Spleen (tissue), 11 donors: ENCODE data around the gene NOL3. TPM values are rescaled to one million over a fixed set of nuclear protein-coding genes. Genes with fewer than 3 reads are reported as not detected.
A peak's percentile ranks its signal among the peaks of the same experiment; 100 is the strongest.

Source experiments
- DNase-seq: peaks from one replicate; pipeline ENCODE4 v3.0.0-alpha.2; 2020
- H3K27ac ChIP-seq, 8 donors: fragments of 200-600 bp; sonication (generic) in 7 of 8; 1 replicate in 4 of 8; 2 replicates in 4 of 8; pipeline versions ENCODE4 v1.5.0 to v1.8.0; 2016 to 2021; ENCODE audit warnings: inconsistent platforms in 4 of 8, mild to moderate bottlenecking in 4 of 8, moderate library complexity in 1 of 8
- H3K27me3 ChIP-seq, 7 donors: fragments of 200-600 bp; sonication (generic) in 6 of 7; replicated peaks in 1 of 7; 1 replicate in 4 of 7; 2 replicates in 3 of 7; pipeline versions ENCODE4 v1.5.0 to v1.8.0; 2016 to 2021; ENCODE audit warnings: inconsistent platforms in 3 of 7, mild to moderate bottlenecking in 1 of 7
- H3K36me3 ChIP-seq, 6 donors: fragments of 200-600 bp; sonication (generic) in 5 of 6; 1 replicate in 4 of 6; 2 replicates in 2 of 6; pipeline versions ENCODE4 v1.5.0 to v1.8.0; 2016 to 2021; ENCODE audit warnings: inconsistent platforms in 2 of 6
- H3K4me1 ChIP-seq, 6 donors: fragments of 200-600 bp; sonication (generic) in 5 of 6; 1 replicate in 3 of 6; 2 replicates in 3 of 6; pipeline versions ENCODE4 v1.5.0 to v1.8.0; 2016 to 2021; ENCODE audit warnings: inconsistent platforms in 3 of 6
- H3K4me3 ChIP-seq, 8 donors: fragments of 200-600 bp; sonication (generic) in 7 of 8; 1 replicate in 4 of 8; 2 replicates in 4 of 8; pipeline versions ENCODE4 v1.5.0 to v1.8.0; 2016 to 2021; ENCODE audit warnings: inconsistent platforms in 4 of 8, mild to moderate bottlenecking in 4 of 8, moderate library complexity in 2 of 8
- H3K9me3 ChIP-seq, 8 donors: fragments of 200-600 bp; sonication (generic) in 7 of 8; 1 replicate in 4 of 8; 2 replicates in 4 of 8; pipeline versions ENCODE4 v1.5.0 to v1.8.0; 2016 to 2021; ENCODE audit warnings: inconsistent platforms in 4 of 8
- CTCF ChIP-seq, 11 experiments: fragments of 200-600 bp in 7 of 11; fragments of 450-650 bp in 4 of 11; sonication (generic) in 4 of 11; IDR thresholded peaks in 8 of 11; conservative IDR thresholded peaks in 3 of 11; 1 replicate in 7 of 11; 2 replicates in 4 of 11; pipeline versions ENCODE4 v1.4.0 to v1.8.0; 2016 to 2021; ENCODE audit warnings: antibody characterized with exemption in 11 of 11, inconsistent platforms in 4 of 11, mild to moderate bottlenecking in 1 of 11
- POLR2A ChIP-seq, 3 donors: fragments of 450-650 bp; IDR thresholded peaks; one replicate each; pipeline ENCODE4 v1.5.1; 2017; ENCODE audit warnings: antibody characterized with exemption in 3 of 3, mild to moderate bottlenecking in 1 of 3
- POLR2AphosphoS5 ChIP-seq, 3 donors: sonication (generic); formaldehyde crosslinking; IDR thresholded peaks; one replicate each; pipeline ENCODE4 v1.5.1; 2017; ENCODE audit warnings: antibody characterized with exemption in 3 of 3
- WGBS, 5 donors: extraction: QIAGEN DNeasy Blood & Tissue Kit in 3 of 5; methylation state at CpG; one replicate each; pipeline versions ENCODE4 v1.1.5 to v1.1.7; 2013 to 2018; 5-methylcytosine and 5-hydroxymethylcytosine counted together
- intact Hi-C: fragments of 100-400 bp; cut with DNase I; formaldehyde crosslinking; loops from one replicate; pipeline ENCODE4 v1.15.0; 2023; ENCODE audit warnings: low total_unique reads
- microRNA-seq, 3 donors: library from miRNA; unstranded; fragments of <30 nt; microRNA quantifications; one replicate each; pipeline versions ENCODE4 to v1.1.0, GENCODE V29; 2019 to 2020
- polyA plus RNA-seq, 3 donors: library from polyadenylated mRNA; stranded (reverse); fragments of 200-250 nt; gene quantifications; one replicate each; pipeline ENCODE4 v1.2.1, GENCODE V29; 2013
- small RNA-seq, 4 donors: library from RNA; depleted of rRNA; stranded (forward); fragments of <200 nt; gene quantifications; one replicate each; pipeline ENCODE3, GENCODE V24; 2016
- total RNA-seq, 7 donors: library from RNA; depleted of rRNA in 3 of 7; stranded (reverse); fragments of >200 nt in 3 of 7; fragmentation: NEBNext Ultra II Directional in 4 of 7; extraction: Animal tissue kit (Norgen Biotek cat#: 25700) in 4 of 7; gene quantifications; one replicate each; pipeline versions ENCODE4 v1.1.0 to v1.2.1, GENCODE V29; 2016 to 2021
- donor health status: healthy with polysubstance abuse.
- donor health status: DM: no; HTN: no; CAD: no; lungs with moderate emphysema.
- donor health status: DM: no; HTN: no; CAD: no.
- donor health status: Bipolar disorder and iron deficiency.
- donor health status: healthy.
- donor health status: DM: no; HTN: no; CAD: no.
- donor health status: DM: yes; HTN: yes; CAD: no.

Gene NOL3
- total and polyA plus RNA-seq, 10 donors: 8.2 to 14.2 (median 12.7) TPM

DNA sequence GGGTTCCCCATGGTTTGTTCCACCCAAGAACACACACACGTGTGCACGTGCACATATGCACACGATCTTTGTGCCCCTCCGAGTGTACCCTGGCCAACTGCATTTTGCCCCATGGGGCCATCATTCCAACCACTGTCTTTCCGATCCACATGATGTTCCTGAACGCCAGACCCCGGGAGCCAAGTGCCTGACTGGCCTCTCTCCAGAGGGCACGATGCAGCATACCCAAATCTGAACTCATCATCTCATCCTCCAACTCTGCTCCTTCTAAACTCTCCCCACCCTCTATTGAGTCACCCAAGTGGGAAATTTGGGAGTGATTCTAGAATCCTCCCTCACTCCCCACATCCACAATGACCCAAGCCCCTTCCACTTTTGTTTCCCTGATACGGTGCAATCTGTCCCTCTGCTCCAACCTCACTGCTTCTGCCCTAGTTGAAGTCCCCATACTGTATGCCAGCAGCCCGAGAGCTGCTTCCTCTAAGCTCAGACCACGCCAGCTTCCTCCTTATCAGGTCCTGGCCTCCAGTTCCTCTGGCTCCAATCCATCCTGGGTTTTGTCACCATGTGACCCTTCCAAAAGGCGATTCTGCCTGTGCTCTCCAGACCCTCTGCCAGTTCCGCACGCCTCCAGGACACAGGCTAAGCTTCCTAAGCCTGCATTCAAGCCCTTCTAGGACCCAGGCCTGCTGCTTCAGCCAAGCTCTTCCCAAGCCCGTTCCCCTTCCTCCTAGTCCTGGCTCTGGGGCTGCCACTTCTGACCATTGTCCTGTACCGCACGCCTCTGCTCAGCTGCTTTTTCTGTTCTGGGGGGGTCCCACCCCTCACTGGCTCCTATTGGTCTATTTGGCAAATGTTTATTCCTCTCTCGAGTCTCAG is 46.5 kb downstream of the NOL3 start:
- no peak for TF ChIP-seq CTCF (IDR thresholded peaks at IDR 0.05 in 8 of 11, conservative IDR thresholded peaks at IDR 0.05 in 3 of 11)
- peak; percentile 11 to 64 (median 59) for TF ChIP-seq POLR2AphosphoS5 (IDR thresholded peaks at IDR 0.05)
- TF ChIP-seq POLR2A (IDR thresholded peaks at IDR 0.05): no peak
- intact Hi-C loops: no loop called here
- Histone ChIP-seq H3K27me3 (no peaks in the 10 kb centered on the region), H3K27ac (peak overlapping the region in 5 of 8 donors; percentile 44 to 67 (median 57)), H3K4me3 (no peak overlapping the region), H3K4me1 (peaks cover 9 to 42% (median 23%) of the 10 kb centered on the region in 6 donors), H3K36me3 (peaks cover 0 to 5% (median 0%) of the 10 kb centered on the region in 6 donors), H3K9me3 (no peaks in the 10 kb centered on the region)
- WGBS, 5 donors: 43 to 59% (median 51%) methylated on average over 18 of the region's 18 CpGs
- no peak for DNase-seq

DNA sequence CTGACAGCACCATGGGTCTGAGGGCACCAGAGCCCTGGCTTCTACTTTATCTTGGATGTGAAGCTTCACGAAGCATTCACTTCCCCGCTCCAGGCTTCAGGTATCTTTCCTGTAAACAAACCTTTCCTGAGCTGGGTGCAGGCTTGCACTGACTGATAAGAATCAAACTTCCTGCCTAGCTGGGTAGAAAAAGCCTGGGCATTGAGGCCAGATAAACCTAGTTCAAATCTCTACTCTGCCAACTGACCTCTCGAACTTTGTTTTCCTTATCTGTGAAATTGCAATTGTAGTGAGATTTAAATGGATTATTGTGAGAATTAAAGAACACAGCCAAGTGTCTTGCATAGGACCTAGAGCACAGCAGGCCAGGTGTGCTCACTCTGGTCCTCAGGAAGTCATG is 53.7 kb downstream of the NOL3 start:
- intact Hi-C loops: no loop called here
- Histone ChIP-seq H3K4me1 (peaks cover 12 to 49% (median 32%) of the 10 kb centered on the region in 6 donors), H3K36me3 (peaks cover 0 to 22% (median 10%) of the 10 kb centered on the region in 6 donors), H3K27me3 (no peaks in the 10 kb centered on the region), H3K9me3 (no peaks in the 10 kb centered on the region), H3K4me3 (no peak overlapping the region), H3K27ac (peak overlapping the region in 3 of 8 donors; percentile 6 to 62 (median 27))
- no peak for DNase-seq
- WGBS, 5 donors: 37 to 51% (median 42%) methylated on average over 3 of the region's 3 CpGs
- no peak for TF ChIP-seq POLR2A (IDR thresholded peaks at IDR 0.05)
- TF ChIP-seq POLR2AphosphoS5 (IDR thresholded peaks at IDR 0.05): no peak
- TF ChIP-seq CTCF (IDR thresholded peaks at IDR 0.05 in 8 of 11, conservative IDR thresholded peaks at IDR 0.05 in 3 of 11): no peak

Small RNA genes lying within 50 kb of the gene (microRNA-seq; reads per million reads assigned to microRNA genes)
- 264 to 561 (median 275) reads per million in 3 donors for gene MIR328

Small RNA genes lying within 50 kb of the gene (small RNA-seq; reads per million reads assigned to genes)
- 3.7 to 5.1 (median 4.3) reads per million in 4 donors for gene MIR328

Other genes with a start within 250 kb of the NOL3 start
- 1 to 10 TPM in 5 of 7 donors, under 1 TPM in 2; 0.52 to 2.4 (median 1.5) TPM for gene RRAD, start 245.0 kb upstream of the NOL3 start, total RNA-seq
- 10 to 100 TPM in 1 of 3 donors, 1 to 10 TPM in 2; 4.0 to 16.4 (median 5.2) TPM for gene RRAD, start 245.0 kb upstream of the NOL3 start, polyA plus RNA-seq
- gene CIAO2B, start 236.1 kb upstream of the NOL3 start, total RNA-seq: 10 to 100 TPM; 46.8 to 63.1 (median 55.8) TPM
- gene CIAO2B, start 236.1 kb upstream of the NOL3 start, polyA plus RNA-seq: 100 to 1,000 TPM; 114 to 168 (median 148) TPM
- gene CES2, start 235.0 kb upstream of the NOL3 start, total RNA-seq: 10 to 100 TPM; 21.6 to 48.1 (median 34.8) TPM
- 10 to 100 TPM in 1 of 3 donors, 1 to 10 TPM in 2; 8.0 to 21.4 (median 8.5) TPM for gene CES2, start 235.0 kb upstream of the NOL3 start, polyA plus RNA-seq
- 1 to 10 TPM in 1 of 7 donors, under 1 TPM in 5, not detected in 1; 0.23 to 1.3 (median 0.33) TPM for gene CES3, start 209.3 kb upstream of the NOL3 start, total RNA-seq
- gene CES3, start 209.3 kb upstream of the NOL3 start, polyA plus RNA-seq: under 1 TPM; 0.27 to 0.80 (median 0.43) TPM
- 1 to 10 TPM; 5.0 to 9.1 (median 6.3) TPM for gene CES4A, start 181.9 kb upstream of the NOL3 start, total RNA-seq
- 1 to 10 TPM; 5.3 to 9.9 (median 8.0) TPM for gene CES4A, start 181.9 kb upstream of the NOL3 start, polyA plus RNA-seq
- gene CBFB, start 141.4 kb upstream of the NOL3 start, total RNA-seq: 10 to 100 TPM; 55.8 to 80.4 (median 58.6) TPM
- 10 to 100 TPM; 22.7 to 35.1 (median 29.1) TPM for gene CBFB, start 141.4 kb upstream of the NOL3 start, polyA plus RNA-seq
- gene PHAF1, start 60.6 kb upstream of the NOL3 start, total RNA-seq: 10 to 100 TPM; 15.3 to 44.0 (median 19.8) TPM
- gene PHAF1, start 60.6 kb upstream of the NOL3 start, polyA plus RNA-seq: 10 to 100 TPM in 1 of 3 donors, 1 to 10 TPM in 2; 5.5 to 10.3 (median 9.9) TPM
- 10 to 100 TPM in 4 of 7 donors, 1 to 10 TPM in 3; 6.1 to 15.3 (median 10.1) TPM for gene B3GNT9, start 19.5 kb upstream of the NOL3 start, total RNA-seq
- gene B3GNT9, start 19.5 kb upstream of the NOL3 start, polyA plus RNA-seq: 1 to 10 TPM; 2.0 to 6.6 (median 3.0) TPM
- gene TRADD, start 10.6 kb upstream of the NOL3 start, total RNA-seq: 10 to 100 TPM; 29.2 to 39.3 (median 31.1) TPM
- gene TRADD, start 10.6 kb upstream of the NOL3 start, polyA plus RNA-seq: 10 to 100 TPM; 27.5 to 42.2 (median 35.3) TPM
- 10 to 100 TPM in 6 of 7 donors, 1 to 10 TPM in 1; 8.4 to 29.9 (median 13.2) TPM for gene FBXL8, start 10.6 kb upstream of the NOL3 start, total RNA-seq
- gene FBXL8, start 10.6 kb upstream of the NOL3 start, polyA plus RNA-seq: 10 to 100 TPM in 1 of 3 donors, 1 to 10 TPM in 2; 6.0 to 11.2 (median 6.0) TPM
- 10 to 100 TPM; 11.5 to 43.7 (median 23.3) TPM for gene HSF4, start 5.8 kb upstream of the NOL3 start, total RNA-seq
- gene HSF4, start 5.8 kb upstream of the NOL3 start, polyA plus RNA-seq: 10 to 100 TPM; 16.1 to 24.0 (median 16.7) TPM
- 10 to 100 TPM; 11.9 to 59.4 (median 21.0) TPM for gene MATCAP1, start 13.4 kb downstream of the NOL3 start, total RNA-seq
- gene MATCAP1, start 13.4 kb downstream of the NOL3 start, polyA plus RNA-seq: 10 to 100 TPM in 2 of 3 donors, 1 to 10 TPM in 1; 8.9 to 37.1 (median 16.3) TPM
- gene EXOC3L1, start 19.6 kb downstream of the NOL3 start, total RNA-seq: 10 to 100 TPM; 29.2 to 81.7 (median 48.3) TPM
- gene EXOC3L1, start 19.6 kb downstream of the NOL3 start, polyA plus RNA-seq: 100 to 1,000 TPM in 1 of 3 donors, 10 to 100 TPM in 2; 28.5 to 113 (median 54.2) TPM
- gene E2F4, start 21.6 kb downstream of the NOL3 start, total RNA-seq: 100 to 1,000 TPM in 3 of 7 donors, 10 to 100 TPM in 4; 68.0 to 134 (median 80.1) TPM
- 10 to 100 TPM; 40.8 to 68.3 (median 47.8) TPM for gene E2F4, start 21.6 kb downstream of the NOL3 start, polyA plus RNA-seq
- gene ELMO3, start 28.6 kb downstream of the NOL3 start, total RNA-seq: 1 to 10 TPM; 2.8 to 4.7 (median 4.0) TPM
- gene ELMO3, start 28.6 kb downstream of the NOL3 start, polyA plus RNA-seq: 1 to 10 TPM; 4.2 to 8.7 (median 7.0) TPM
- 10 to 100 TPM; 28.1 to 39.0 (median 29.3) TPM for gene TMEM208, start 56.6 kb downstream of the NOL3 start, total RNA-seq
- gene TMEM208, start 56.6 kb downstream of the NOL3 start, polyA plus RNA-seq: 10 to 100 TPM; 54.5 to 68.7 (median 65.9) TPM
- 100 to 1,000 TPM in 6 of 7 donors, 10 to 100 TPM in 1; 97.3 to 304 (median 145) TPM for gene FHOD1, start 76.9 kb downstream of the NOL3 start, total RNA-seq
- gene FHOD1, start 76.9 kb downstream of the NOL3 start, polyA plus RNA-seq: 100 to 1,000 TPM in 2 of 3 donors, 10 to 100 TPM in 1; 45.6 to 193 (median 149) TPM
- gene SLC9A5, start 78.4 kb downstream of the NOL3 start, total RNA-seq: 10 to 100 TPM in 5 of 7 donors, 1 to 10 TPM in 2; 8.1 to 26.8 (median 13.5) TPM
- gene SLC9A5, start 78.4 kb downstream of the NOL3 start, polyA plus RNA-seq: 10 to 100 TPM in 2 of 3 donors, 1 to 10 TPM in 1; 6.0 to 34.1 (median 33.6) TPM
- gene PLEKHG4, start 109.0 kb downstream of the NOL3 start, total RNA-seq: 10 to 100 TPM in 6 of 7 donors, 1 to 10 TPM in 1; 9.6 to 27.9 (median 15.2) TPM
- gene PLEKHG4, start 109.0 kb downstream of the NOL3 start, polyA plus RNA-seq: 10 to 100 TPM in 2 of 3 donors, 1 to 10 TPM in 1; 5.1 to 12.7 (median 11.3) TPM
- under 1 TPM in 5 of 7 donors, not detected in 2; 0.17 to 0.73 (median 0.47) TPM for gene KCTD19, start 156.2 kb downstream of the NOL3 start, total RNA-seq
- under 1 TPM; 0.16 to 0.36 (median 0.22) TPM for gene KCTD19, start 156.2 kb downstream of the NOL3 start, polyA plus RNA-seq
- gene LRRC36, start 156.3 kb downstream of the NOL3 start, total RNA-seq: under 1 TPM in 4 of 7 donors, not detected in 3; 0.46 to 0.98 (median 0.75) TPM
- gene LRRC36, start 156.3 kb downstream of the NOL3 start, polyA plus RNA-seq: 1 to 10 TPM in 1 of 3 donors, under 1 TPM in 2; 0.48 to 2.3 (median 0.56) TPM
- gene TPPP3, start 223.0 kb downstream of the NOL3 start, total RNA-seq: 10 to 100 TPM in 3 of 7 donors, 1 to 10 TPM in 4; 2.5 to 13.9 (median 9.9) TPM
- 10 to 100 TPM in 1 of 3 donors, 1 to 10 TPM in 2; 5.6 to 11.4 (median 7.2) TPM for gene TPPP3, start 223.0 kb downstream of the NOL3 start, polyA plus RNA-seq
- gene ZDHHC1, start 245.9 kb downstream of the NOL3 start, total RNA-seq: 10 to 100 TPM in 6 of 7 donors, 1 to 10 TPM in 1; 9.5 to 31.2 (median 20.6) TPM
- 1 to 10 TPM; 2.1 to 6.0 (median 2.3) TPM for gene ZDHHC1, start 245.9 kb downstream of the NOL3 start, polyA plus RNA-seq